Inferior parietal cortex (tissue), 1 donor: Measurements from ENCODE around the gene RUSF1.
"Not testable (repeated sequence)": the region's sequence is repeated elsewhere in the genome, so short reads cannot be mapped to it uniquely, and the experiment has no call there.

ENCODE experiments used
- DNase-seq: peaks from one replicate; pipeline ENCODE4 v3.0.0-alpha.2; 2016; ENCODE audit errors: extremely low spot score

Gene RUSF1

GRCh38 chr16:31517800-31518402 is 9.7 kb upstream of the RUSF1 start:
- no peak for DNase-seq

DNA sequence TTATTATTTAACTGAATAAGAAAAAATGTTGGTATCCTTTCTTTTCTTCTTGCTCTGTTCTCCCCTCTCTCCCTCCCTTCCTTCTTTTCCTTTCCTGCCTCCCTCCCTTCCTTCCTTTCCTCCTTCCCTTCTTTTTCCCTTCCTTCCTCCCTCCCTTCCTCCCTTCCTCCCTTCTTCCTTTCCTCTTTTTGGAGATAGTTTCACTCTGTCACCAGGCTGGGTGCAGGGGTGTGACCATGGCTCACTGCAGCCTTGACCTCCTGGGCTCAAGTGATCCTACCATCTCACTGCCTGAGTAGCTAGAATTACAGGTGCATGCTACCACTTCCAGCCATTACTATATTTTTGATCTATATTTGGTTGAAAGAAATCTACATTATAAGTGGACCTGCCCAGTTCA is 5.7 kb upstream of the RUSF1 start:
- DNase-seq, result no peak

DNA sequence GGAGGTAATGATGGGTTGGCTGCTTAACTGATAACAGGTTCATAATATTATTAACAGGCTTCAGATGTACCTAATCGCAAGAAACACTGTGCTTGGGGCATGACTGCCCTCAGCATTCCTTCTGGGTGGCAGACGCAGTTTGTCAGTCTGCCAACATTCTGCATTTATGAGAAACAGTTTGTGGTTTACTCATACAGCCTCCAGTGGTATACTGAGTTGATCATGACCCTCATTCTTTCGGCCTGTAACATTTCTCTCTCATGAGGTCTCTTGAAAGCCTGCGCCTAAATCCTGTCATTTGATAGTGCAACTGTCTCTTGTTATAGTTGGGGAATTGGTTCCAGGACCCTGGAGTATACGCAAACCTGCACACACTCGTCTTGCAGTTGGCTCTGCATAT is 4.9 kb upstream of the RUSF1 start:
- no peak for DNase-seq

DNA sequence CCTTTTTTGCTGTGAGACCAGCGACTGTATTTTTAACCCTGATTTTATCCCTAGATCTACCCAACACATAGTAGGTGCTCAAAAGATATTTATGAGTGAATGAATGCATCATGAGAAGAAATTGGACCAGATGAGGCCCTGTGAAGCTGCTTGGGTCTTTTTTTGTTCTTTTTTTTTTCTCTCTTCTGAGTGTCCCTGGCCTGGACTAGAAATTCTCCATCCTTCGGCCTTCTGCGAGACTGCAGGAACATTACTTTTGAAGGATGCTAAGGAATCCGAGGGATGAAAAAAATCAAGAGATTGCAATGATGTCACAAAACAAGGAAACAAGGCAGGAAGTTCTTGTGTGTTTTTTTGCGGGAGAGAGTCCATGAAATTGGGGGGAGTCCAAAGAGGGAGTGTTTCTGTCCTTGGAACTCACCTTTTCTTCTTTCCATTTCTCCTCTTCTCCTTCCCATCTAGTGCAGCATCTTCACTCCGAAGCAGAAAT is 560 bp upstream of the RUSF1 start:
- DNase-seq, result no peak

DNA sequence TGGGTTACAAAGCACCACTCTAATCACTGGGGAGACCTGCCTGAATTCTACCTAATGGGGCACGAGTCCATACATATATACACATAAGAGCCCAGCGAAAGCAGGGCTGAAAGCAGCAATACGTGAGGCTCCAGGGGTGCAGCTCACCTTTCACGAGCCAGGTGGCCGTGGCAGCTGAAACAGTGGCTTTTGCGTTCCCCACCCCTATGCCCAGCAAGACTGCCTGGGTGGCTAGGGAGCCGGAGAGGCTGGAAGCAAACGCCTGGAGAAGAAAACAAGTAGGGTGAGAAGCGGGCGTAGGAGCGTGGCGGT is 618 bp downstream of the RUSF1 start:
- no peak for DNase-seq

- no peak for DNase-seq
Measured at GRCh38 chr16:31505483-31505882, 2.7 kb downstream of the RUSF1 start.

- DNase-seq, result no peak
Measured at GRCh38 chr16:31504159-31504558, 4.0 kb downstream of the RUSF1 start.

DNA sequence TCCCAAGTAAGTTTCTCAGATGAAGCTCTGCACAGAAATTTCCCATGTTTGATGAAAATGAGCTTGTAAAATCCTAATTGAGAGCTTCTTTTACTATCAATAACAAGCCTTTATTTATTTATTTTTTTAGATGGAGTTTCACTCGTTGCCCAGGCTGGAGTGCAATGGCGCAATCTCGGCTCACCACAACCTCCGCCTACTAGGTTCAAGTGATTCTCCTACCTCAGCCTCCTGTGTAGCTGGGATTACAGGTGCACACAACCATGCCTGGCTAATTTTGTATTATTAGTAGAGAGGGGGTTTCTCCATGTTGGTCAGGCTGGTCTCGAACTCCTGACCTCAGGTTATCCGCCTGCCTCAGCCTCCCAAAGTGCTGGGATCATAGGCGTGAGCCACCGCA is 4.6 kb downstream of the RUSF1 start:
- DNase-seq, result not testable (repeated sequence)

DNA sequence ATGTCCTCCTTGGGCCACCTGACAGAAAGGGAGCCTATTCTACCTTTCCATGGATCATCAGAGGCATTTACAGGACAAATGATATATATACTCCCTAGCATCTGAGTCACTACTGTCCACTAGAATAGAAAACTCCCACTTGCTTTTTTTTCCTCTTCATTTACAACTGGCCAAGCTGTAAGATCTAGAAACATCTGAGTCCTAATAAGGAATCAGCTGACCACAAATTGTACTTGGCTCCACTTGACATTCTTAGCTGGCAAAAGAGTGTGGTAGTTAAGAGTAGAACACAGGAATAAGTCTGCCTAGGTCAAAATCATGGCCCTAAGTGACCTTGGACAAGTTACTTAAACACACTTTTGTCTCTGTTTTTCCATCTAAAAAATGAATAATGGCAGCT is 5.2 kb downstream of the RUSF1 start:
- DNase-seq, result no peak

DNA sequence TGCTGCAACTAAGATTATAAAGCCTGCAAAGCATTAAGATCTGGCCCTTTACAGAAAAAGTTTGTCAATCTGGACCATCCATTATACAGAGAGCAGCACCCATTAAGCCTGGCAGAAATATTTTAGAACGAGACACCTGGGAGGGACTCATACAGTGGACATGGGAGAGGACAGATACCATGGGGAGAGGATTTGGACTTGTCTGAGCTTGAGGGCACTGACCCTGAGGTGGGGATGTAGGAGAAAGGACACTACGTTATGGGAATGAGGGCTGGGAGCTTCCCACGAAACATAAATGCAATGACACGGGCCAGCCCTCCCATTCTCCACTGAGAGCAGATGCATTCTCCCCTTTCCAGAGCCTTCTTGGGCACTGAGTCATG is 6.2 kb downstream of the RUSF1 start:
- no peak for DNase-seq

GRCh38 chr16:31501226-31501965 is 6.8 kb downstream of the RUSF1 start:
- no peak for DNase-seq

- DNase-seq, result no peak
Measured at GRCh38 chr16:31499928-31500327, 8.3 kb downstream of the RUSF1 start.

DNA sequence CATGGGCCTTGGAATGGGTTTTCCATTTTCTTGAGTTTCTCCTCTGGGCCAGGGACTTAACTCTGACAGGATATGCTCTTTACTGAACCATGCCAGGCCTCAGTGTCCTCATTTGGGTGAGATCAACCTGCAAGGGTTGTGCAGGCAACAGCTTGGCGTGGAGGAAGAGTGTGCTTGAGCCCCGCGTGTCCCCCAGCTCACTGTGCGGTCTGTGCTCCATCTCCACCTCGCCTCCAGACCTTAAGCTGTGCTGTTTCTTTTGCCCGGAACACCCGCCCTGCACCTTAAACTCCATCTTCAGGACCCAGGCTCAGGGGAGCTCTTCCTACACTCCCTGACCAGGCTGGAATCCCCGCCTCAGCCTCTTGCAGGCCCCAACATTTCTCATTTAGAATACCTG is 9.7 kb downstream of the RUSF1 start:
- DNase-seq, result no peak

DNA sequence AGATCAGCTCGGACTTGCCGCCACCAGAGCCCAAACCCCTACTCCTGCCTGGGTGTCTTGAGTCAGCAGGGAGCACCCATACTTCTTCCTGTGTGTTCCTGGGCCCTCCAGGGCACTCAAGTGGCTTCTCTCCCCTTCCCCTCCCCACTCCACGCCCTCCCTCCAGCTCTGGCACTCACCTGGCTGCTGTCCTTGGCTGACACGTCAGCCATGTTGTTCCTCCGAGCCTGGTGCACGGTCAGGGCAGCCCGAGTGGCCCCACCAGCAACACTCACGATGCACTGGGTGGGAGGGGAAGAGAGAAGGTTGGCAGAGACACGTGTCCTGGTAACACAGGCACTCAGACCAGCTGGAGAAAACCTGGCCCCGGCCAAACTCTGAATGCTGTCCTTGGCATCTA is 11.5 kb downstream of the RUSF1 start:
- no peak for DNase-seq

GRCh38 chr16:31493506-31494125 is 14.6 kb downstream of the RUSF1 start:
- DNase-seq, result no peak

- DNase-seq, result no peak
Measured at GRCh38 chr16:31491778-31492418, 16.3 kb downstream of the RUSF1 start.

DNA sequence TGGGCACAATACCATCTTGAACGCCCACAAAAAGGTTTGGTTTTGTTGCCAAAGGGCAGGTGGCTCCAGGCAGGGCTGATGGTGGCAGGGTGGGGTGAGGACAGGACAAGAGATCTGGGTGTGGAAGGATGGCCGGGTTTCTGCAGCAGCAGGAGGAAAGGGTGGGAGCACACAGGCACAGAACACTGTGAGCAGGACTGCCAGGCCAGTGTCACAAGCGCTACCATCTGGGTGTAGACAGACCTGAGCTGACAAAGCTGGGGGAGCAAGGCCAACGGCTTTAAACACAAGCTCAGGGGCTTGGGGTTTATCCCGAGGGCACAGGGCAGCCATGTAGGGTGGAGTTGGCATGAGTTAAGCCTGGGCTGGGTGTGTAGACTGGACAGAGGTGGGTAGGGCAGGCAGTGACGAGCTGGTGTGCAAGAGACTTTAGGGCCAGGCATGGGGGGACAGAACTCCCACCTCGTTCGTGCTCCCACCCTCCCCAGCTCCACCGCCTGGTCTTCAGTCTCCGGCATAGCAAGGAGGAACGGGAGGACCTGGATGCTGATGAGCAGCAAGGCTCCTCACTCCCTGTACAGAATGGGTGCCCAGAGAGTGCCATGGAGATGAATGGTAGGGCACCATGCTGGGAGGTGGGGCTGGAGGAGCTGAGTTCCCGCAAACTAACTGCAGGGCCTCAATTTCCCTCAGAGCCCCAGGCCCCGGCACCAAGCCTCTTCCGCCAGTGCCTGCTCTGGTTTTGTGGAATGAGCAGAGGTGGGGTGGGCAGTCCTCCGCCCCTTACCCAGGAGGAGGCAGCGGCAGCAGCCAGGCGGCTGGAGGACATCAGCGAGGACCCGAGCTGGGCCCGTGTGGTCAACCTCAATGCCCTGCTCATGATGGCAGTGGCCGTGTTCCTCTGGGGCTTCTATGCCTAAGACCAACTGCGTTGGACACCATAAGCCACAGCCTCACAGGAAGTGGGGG is 18.3 kb downstream of the RUSF1 start:
- DNase-seq, result no peak

- DNase-seq, result no peak
Measured at GRCh38 chr16:31489298-31489564, 19.0 kb downstream of the RUSF1 start.

DNA sequence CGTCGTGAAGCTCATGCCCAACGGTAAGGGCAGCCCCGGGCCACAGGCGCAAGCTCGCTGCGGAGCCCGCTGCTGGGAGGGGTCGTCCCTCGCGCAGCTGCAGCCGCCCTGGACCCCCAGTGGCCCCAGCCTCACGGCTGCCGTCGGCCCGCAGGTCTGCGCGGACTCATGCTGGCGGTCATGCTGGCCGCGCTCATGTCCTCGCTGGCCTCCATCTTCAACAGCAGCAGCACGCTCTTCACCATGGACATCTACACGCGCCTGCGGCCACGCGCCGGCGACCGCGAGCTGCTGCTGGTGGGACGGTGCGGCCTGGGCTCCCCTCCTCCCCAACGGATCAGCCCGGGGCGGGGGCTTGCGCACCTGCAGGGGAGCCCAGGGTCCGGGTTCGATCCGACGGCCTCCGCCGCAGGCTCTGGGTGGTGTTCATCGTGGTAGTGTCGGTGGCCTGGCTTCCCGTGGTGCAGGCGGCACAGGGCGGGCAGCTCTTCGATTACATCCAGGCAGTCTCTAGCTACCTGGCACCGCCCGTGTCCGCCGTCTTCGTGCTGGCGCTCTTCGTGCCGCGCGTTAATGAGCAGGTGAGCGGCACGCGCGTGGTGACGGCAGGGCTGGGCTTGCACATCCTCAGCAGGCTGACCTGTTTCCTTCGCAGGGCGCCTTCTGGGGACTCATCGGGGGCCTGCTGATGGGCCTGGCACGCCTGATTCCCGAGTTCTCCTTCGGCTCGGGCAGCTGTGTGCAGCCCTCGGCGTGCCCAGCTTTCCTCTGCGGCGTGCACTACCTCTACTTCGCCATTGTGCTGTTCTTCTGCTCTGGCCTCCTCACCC is 19.5 kb downstream of the RUSF1 start:
- no peak for DNase-seq

DNA sequence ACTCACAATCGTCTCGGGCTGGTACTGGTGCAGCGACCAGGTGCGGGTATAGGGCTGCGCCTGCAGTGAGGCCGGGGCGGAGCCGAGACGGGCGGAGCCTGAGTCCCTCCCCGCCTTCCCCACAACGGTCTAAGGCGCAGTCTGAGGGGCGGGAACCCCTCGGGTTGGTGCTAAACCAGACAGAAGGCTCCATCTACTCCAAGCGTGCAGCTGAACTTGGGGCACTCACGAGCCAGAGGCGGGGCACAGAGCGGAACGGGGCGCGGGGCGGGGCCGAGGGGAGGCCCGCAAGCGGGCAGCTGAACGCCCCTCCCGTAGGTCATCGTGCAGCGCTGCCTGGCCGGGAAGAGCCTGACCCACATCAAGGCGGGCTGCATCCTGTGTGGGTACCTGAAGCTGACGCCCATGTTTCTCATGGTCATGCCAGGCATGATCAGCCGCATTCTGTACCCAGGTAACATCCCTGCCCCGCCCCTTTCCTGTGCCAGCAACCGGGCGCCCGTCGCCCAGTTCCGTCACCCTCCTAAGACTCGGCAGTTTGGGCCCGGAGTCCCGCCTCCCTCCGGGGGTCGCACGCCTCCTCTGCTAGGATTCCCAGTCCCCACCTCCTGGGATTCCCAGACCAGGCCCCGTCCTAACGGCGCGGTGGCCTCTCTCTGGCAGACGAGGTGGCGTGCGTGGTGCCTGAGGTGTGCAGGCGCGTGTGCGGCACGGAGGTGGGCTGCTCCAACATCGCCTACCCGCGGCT is 20.3 kb downstream of the RUSF1 start:
- no peak for DNase-seq
